ENCODE data around the gene NDUFA12.

Gene NDUFA12

GRCh38 chr12:94930772-94931171, 72.7 kb downstream of the NDUFA12 start:
- no peak for DNase-seq

- DNase-seq: no peak
Observed at GRCh38 chr12:94930216-94930654, 73.3 kb downstream of the NDUFA12 start.

- no peak for DNase-seq
Observed at GRCh38 chr12:94929780-94930179, 73.7 kb downstream of the NDUFA12 start.

GRCh38 chr12:94925729-94926128, 77.8 kb downstream of the NDUFA12 start:
- DNase-seq: no peak

GRCh38 chr12:94925206-94925605, 78.3 kb downstream of the NDUFA12 start:
- no peak for DNase-seq

- DNase-seq: no peak
Observed at GRCh38 chr12:94922561-94922960, 80.9 kb downstream of the NDUFA12 start.

All from activated CD4-positive, alpha-beta T cell treated with anti-CD3 and anti-CD28 coated beads, Interleukin-2, amount 50 U/mL, for 4 hours (primary cell).